SK-N-SH treated with all-trans-retinoic acid at 6 μM for 48 hours (cell line): ENCODE data around the gene FPR2.

Source experiments
- ARNTL ChIP-seq: fragments of 450-650 bp; formaldehyde crosslinking; IDR thresholded peaks from 2 replicates; pipeline ENCODE4 v1.5.0; 2020; ENCODE audit warnings: low read depth, mild to moderate bottlenecking, moderate library complexity, borderline replicate concordance
- CSRNP3 ChIP-seq: fragments of 250-450 bp; sonication (Bioruptor Pico); IDR thresholded peaks from 2 replicates; pipeline ENCODE4 v1.5.1; 2021; ENCODE audit warnings: mild to moderate bottlenecking, moderate library complexity
- RARB ChIP-seq: fragments of 250-450 bp; sonication (Bioruptor Pico); IDR thresholded peaks from 2 replicates; pipeline ENCODE4 v1.8.0; 2021; ENCODE audit warnings: mild to moderate bottlenecking, moderate library complexity
- TCF4 ChIP-seq: fragments of 250-450 bp; sonication (Bioruptor Pico); IDR thresholded peaks from 2 replicates; pipeline ENCODE4 v1.8.0; 2021; ENCODE audit warnings: mild to moderate bottlenecking, moderate library complexity, borderline replicate concordance
- ZFP3 ChIP-seq: fragments of 250-450 bp; sonication (Bioruptor Pico); IDR thresholded peaks from 2 replicates; pipeline ENCODE4 v1.5.0; 2020; ENCODE audit warnings: mild to moderate bottlenecking, moderate library complexity
- ZFP30 ChIP-seq: fragments of 450-650 bp; formaldehyde crosslinking; IDR thresholded peaks from 2 replicates; pipeline ENCODE4 v1.5.0; 2022; ENCODE audit warnings: mild to moderate bottlenecking, moderate library complexity
- ZNF565 ChIP-seq: fragments of 450-650 bp; formaldehyde crosslinking; conservative IDR thresholded peaks from 2 replicates; pipeline ENCODE4 v1.5.0; 2020; ENCODE audit warnings: low read depth, mild to moderate bottlenecking, moderate library complexity
- TF ChIP-seq, protein P1 (sequence below): fragments of 250-450 bp; sonication (Bioruptor Pico); IDR thresholded peaks from 2 replicates; pipeline ENCODE4 v1.8.0; 2020; ENCODE audit warnings: mild to moderate bottlenecking, moderate library complexity, borderline replicate concordance
- TF ChIP-seq, protein P2 (sequence below): fragments of 250-450 bp; sonication (Bioruptor Pico); IDR thresholded peaks from 2 replicates; pipeline ENCODE4 v1.5.1; 2020; ENCODE audit warnings: low read depth, mild to moderate bottlenecking, moderate library complexity
- TF ChIP-seq, protein P3 (sequence below): fragments of 250-450 bp; sonication (Bioruptor Pico); IDR thresholded peaks from 2 replicates; pipeline ENCODE4 v1.8.0; 2021; ENCODE audit warnings: low read depth, mild to moderate bottlenecking, moderate library complexity, borderline replicate concordance

DNA sequence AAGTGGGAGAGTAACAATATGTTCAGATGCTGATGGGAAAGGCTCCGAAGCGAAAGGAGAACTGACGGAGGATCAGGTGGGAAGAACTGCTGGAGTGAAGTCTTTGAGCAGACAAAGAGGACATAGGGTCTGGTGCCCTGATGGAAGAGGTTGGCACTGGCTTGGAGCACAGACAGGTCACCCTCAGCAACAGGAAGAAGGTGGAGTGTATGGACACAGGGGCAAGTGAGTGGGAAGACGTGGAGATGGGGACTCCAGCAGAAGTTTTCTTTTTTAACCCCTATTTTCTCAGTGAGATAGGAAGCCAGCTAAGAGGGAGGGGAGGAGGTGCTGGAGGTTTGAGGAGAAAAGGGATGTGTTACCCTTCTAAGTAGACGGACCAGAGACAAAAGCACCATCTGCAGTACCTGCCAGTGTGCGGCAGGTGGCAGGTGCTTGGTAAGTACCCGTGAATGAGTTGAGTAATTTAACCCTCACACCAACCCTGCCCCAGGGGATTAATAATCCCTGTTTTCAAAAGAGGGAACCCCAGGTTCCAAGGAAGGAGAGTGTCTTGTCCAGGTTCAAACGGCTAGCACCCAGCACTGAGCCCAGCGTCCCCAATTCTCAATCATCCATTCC lies 48.4 kb upstream of the FPR2 start:
- TF ChIP-seq ZFP30 (CRISPR knock-in tag) (no peak), TCF4 (CRISPR knock-in tag) (no peak), ZFP3 (CRISPR knock-in tag) (no peak), RARB (CRISPR knock-in tag) (no peak), ZNF565 (no peak), CSRNP3 (CRISPR knock-in tag) (no peak), ARNTL (CRISPR knock-in tag) (no peak)
- TF ChIP-seq, protein P1, sequence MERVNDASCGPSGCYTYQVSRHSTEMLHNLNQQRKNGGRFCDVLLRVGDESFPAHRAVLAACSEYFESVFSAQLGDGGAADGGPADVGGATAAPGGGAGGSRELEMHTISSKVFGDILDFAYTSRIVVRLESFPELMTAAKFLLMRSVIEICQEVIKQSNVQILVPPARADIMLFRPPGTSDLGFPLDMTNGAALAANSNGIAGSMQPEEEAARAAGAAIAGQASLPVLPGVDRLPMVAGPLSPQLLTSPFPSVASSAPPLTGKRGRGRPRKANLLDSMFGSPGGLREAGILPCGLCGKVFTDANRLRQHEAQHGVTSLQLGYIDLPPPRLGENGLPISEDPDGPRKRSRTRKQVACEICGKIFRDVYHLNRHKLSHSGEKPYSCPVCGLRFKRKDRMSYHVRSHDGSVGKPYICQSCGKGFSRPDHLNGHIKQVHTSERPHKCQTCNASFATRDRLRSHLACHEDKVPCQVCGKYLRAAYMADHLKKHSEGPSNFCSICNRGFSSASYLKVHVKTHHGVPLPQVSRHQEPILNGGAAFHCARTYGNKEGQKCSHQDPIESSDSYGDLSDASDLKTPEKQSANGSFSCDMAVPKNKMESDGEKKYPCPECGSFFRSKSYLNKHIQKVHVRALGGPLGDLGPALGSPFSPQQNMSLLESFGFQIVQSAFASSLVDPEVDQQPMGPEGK: no peak
- TF ChIP-seq, protein P2, sequence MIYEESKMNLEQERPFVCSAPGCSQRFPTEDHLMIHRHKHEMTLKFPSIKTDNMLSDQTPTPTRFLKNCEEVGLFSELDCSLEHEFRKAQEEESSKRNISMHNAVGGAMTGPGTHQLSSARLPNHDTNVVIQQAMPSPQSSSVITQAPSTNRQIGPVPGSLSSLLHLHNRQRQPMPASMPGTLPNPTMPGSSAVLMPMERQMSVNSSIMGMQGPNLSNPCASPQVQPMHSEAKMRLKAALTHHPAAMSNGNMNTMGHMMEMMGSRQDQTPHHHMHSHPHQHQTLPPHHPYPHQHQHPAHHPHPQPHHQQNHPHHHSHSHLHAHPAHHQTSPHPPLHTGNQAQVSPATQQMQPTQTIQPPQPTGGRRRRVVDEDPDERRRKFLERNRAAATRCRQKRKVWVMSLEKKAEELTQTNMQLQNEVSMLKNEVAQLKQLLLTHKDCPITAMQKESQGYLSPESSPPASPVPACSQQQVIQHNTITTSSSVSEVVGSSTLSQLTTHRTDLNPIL (CRISPR knock-in tag): no peak
- TF ChIP-seq, protein P3, sequence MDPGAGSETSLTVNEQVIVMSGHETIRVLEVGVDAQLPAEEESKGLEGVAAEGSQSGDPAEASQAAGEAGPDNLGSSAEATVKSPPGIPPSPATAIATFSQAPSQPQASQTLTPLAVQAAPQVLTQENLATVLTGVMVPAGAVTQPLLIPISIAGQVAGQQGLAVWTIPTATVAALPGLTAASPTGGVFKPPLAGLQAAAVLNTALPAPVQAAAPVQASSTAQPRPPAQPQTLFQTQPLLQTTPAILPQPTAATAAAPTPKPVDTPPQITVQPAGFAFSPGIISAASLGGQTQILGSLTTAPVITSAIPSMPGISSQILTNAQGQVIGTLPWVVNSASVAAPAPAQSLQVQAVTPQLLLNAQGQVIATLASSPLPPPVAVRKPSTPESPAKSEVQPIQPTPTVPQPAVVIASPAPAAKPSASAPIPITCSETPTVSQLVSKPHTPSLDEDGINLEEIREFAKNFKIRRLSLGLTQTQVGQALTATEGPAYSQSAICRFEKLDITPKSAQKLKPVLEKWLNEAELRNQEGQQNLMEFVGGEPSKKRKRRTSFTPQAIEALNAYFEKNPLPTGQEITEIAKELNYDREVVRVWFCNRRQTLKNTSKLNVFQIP (CRISPR knock-in tag): no peak
